ENCODE measurements around the gene MYMK.

DNA sequence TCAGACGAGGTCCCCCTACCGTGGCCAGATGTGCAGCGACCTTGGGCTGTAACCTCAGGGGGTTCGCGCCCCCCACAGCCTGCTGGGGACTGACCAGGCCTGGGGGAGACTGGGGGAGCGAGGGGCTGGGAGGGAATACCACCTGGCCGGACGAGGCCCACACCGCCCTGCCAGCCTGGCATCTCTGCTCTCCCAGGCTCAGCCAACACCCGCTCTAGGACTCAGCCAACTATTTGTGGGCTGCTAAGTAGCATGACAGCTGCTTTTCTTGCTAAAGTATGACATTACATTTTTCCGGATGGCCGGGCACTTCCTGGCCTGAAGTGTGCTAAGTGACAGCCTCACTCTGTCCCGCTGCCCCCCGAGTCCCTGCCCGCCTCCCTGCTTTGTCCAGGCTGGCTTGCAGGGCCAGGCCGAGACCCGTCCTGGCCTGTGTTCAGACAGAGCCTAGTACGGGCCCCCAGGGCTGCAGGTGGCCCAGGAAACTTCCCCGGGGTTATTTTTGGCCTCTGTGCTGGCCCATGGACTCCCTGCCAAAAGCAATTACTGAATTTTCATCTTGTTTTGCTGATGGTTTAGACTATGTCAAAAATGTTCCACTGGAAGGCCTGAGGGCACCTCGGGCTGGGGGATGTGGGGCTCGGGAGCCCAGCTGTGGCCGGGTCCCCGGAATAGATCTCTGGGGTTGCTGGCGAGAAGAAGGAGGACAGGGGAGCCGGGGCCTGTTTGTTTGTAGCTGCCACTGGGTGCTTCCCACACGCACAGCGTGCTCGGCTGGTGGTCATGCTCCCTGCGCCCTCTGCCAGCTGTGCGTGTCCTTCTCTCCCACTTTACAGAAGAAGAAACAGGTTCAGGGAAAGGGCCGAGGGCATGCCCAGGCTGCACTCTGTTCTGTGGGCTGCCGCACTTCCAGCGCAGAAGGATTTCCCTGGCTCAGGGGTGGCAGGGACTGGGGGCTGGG is 32.4 kb downstream of the MYMK start:
- TF ChIP-seq, protein P1, sequence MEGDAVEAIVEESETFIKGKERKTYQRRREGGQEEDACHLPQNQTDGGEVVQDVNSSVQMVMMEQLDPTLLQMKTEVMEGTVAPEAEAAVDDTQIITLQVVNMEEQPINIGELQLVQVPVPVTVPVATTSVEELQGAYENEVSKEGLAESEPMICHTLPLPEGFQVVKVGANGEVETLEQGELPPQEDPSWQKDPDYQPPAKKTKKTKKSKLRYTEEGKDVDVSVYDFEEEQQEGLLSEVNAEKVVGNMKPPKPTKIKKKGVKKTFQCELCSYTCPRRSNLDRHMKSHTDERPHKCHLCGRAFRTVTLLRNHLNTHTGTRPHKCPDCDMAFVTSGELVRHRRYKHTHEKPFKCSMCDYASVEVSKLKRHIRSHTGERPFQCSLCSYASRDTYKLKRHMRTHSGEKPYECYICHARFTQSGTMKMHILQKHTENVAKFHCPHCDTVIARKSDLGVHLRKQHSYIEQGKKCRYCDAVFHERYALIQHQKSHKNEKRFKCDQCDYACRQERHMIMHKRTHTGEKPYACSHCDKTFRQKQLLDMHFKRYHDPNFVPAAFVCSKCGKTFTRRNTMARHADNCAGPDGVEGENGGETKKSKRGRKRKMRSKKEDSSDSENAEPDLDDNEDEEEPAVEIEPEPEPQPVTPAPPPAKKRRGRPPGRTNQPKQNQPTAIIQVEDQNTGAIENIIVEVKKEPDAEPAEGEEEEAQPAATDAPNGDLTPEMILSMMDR (IDR thresholded peaks at IDR 0.05 in 4 of 5, conservative IDR thresholded peaks at IDR 0.05 in 1 of 5) = no peak
- no peak for TF ChIP-seq POLR2A (IDR thresholded peaks at IDR 0.05)
